HG03354 (cell line): ENCODE results near the gene SLCO1A2.
A peak's percentile ranks its signal among the peaks of the same experiment; 100 is the strongest.

ENCODE experiments used
- ATAC-seq: cut with Tn5 transposase; IDR thresholded peaks from one replicate; pipeline ENCODE4 v1.9.1; 2021; ENCODE audit warnings: mild to moderate bottlenecking; ENCODE audit not compliant: unreplicated experiment, poor library complexity, severe bottlenecking

SLCO1A2 gene

DNA sequence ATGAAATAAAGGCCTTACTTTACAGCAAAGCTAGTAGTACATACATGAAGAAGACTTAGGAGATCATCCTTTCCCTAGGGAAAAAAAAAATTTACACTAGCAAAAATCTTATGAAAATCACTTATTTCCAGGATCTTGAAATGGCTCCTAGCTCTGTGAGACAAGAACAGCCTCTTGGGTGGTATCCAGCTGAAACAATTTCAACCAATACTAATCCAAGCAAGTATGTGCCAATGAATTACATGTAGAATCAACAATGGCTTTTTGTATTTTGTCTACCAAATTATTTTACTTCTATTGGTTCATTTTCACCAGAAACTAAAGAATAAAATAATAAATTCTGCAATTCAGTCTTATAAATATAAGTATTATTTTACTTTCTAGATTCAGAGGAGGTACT is 2.7 kb upstream of the SLCO1A2 start:
- ATAC-seq: no peak

DNA sequence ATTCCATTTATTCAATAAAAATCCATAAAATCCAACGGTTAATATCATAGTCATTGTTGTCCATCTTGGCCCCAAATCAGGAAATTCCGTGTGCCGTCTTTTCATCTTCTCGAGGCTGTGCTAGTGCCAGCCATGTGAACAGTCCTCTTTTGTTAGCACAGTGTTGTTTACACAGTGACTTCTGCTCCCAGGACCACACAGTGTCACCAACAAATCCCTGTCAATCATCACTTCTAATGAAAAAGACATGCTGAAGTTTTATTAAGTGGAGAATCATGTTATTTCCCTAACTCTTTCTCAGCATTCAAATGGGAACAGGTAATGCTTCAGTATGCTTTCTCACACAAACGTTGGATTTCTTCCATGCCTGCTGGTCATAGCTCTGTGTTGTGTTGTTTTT is 1.9 kb upstream of the SLCO1A2 start:
- no peak for ATAC-seq

DNA sequence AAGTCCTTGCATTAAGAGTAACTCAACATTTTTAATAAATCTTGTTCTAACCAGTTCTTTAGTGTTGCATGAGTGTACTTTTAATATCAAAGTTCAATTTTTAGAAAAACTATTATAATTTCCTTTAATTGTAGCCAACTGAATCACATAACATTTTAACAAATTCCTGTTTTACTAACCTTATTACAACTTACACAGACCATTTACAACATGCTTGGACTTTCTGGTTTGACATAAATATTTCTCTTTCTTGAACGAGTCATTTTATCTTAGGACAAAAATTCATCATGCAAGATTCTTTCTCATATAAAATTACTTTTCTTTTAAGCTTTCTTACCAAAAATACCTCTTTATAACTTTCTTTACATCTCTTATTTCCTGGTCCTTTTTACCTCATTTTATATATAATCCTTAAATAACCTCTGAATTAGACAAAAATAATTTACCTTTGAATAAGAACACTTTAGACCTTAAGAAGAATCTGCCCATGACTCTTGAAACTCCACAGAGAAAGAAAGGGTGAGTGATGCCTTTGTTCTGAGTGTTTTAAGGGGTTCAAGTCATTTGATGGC is 3.9 kb downstream of the SLCO1A2 start:
- ATAC-seq: no peak

DNA sequence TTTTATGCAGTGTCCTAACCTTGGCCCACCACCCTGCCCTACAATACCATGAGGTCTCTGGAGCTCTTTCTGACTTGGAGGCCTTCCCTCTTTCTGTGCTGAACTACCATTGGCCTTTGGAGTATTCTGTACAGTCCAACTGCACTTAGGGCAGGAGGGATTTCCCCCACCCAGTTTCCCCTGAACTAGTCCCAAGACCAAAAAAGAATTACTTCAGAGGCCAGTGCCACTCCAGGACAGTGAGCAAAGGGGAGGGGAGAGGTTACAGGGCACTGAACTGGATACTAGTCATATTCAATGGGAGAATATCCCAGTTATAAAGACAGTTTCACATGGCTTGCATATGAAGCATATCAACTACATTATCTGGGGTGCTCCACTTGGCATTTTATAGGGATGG is 6.1 kb downstream of the SLCO1A2 start:
- ATAC-seq: no peak

DNA sequence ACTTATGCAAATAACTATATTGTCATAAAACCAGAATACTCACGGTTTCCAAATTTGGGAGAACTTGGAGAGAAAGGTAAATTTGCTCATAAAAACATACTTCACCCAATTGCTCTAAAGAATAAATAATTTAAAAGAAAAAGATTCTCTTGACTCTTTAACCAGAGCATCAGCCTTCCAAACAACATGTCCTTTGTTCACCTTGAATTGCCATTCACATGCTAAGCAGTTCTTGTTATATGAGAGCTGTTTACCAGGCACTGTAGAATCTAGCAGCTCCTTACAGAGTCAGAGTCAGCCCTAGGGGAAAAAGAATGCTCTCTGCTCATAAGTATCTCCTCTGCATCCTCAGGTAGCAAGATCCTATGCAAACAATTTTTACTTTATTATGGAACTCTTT is 10.2 kb downstream of the SLCO1A2 start:
- no peak for ATAC-seq

DNA sequence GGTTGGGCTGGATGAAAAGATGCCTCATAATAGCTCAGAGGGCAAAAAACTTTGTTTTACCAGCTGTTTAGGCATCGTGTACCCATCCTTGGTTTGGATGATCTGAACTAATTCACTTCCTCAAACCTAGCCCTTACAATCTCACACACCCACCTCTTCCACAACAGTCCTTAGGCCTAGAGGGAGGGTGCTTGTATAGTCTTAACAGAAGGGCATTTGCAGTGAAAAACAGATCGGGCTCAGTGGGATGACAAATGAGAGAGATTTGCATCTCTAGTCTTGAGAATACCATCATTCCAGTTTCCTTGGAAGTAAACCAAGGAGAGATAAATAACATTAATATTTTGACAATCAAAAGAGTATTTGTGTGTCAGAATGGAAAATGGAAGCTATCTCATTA is 11.0 kb downstream of the SLCO1A2 start:
- ATAC-seq: no peak

DNA sequence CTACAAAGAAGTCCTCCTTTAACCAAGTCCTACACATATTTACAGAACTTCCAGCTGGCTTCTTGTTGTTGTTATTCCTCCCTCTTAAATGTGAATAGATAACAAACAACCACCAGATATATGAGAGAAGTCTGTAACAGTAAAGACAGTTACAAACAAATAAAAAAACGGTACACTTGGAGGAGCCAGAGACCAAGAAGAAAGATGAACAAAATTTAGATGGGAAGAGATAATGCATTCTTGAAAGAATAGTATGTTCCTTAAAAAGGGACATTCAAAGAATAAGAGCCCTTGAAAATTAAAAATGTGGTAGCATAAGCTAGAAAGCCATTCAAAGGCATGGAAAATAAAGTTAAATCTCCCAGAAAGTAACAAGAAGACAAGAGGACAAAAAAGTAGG is 25.9 kb downstream of the SLCO1A2 start:
- no peak for ATAC-seq

DNA sequence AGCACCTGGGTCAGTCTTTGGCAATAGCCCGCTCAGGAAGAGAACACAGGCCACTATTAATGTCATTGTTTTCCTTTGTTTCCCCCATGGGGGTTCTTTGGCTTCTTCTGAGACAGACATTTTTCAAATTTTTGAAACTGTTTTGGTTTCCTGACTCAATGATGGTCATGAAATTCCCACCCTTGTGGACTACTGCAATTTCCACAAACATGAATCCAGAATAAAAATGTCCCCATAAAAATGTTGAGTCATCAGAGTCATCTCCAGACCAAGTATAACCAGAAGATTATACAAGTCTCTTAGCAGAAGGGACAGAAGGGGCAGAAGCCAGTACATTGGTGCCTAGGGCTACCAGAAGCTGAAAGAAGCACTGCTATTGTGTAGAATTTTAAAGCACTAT is 29.1 kb downstream of the SLCO1A2 start:
- ATAC-seq: no peak

DNA sequence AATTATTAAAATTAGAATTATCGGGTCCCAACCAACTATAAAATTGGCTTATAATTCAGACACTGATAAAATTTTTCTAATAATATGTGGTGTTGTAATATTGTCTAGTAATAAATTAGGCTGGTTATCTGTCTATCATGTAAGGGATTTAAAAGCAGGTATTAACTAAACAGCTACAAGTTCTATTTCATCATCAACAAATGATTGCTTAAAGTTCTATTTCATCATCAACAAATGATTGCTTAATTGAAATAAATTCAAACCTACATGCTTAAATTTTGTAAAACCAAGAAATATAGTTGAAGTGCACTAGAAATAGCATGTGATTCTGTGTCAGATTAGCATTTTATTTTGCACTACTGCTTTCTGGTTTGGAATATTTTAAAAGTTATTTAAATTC is 34.1 kb downstream of the SLCO1A2 start:
- no peak for ATAC-seq

DNA sequence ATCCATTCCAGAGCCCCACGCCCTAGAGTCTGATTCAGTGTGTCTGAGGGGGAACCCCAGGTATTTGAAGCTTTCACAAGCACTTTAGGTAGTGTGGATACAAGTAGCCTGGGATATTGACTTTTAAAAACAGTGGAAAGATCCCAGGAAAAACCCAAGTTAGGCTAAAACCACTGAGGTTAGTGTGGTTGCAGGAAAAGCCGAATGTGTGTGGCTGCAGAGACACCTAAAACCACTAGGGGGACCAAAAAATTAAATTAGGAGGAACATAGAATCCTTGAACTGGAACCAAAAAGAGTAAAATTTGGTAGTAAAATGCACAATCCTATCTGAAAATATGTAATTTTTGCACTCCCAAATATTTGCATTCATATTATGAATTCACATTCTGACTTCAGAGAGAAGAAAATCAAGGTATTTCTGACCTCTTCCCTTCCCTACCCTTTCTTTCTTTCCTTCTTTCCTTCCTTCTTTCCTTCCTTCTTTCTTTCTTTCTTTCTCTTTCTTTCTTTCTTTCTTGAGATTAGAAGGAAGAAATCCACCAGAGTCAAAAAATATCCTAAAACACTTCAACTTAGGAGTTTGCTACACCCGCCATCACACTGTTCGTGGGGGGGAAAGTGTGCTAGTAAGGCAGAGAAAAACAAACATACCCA is 37.8 kb downstream of the SLCO1A2 start:
- ATAC-seq: peak; percentile 78

DNA sequence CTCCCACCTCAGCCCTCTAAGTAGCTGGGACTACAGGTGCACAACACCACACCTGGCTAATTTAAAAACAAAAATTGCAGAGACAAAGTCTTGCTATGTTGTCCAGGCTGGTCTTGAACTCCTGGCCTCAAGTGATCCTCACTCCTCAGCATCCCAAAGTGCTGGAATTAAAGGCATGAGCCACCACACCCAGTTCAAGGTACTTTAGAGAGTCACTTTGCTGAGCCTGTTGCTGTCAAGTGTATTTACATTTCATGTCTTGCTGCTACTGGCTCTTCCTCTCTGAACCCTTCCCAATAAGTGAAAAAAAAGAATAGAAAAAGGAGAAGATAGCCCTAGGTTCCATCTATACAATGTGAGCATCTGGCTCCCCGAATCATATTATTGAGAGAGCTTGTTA is 38.4 kb downstream of the SLCO1A2 start:
- ATAC-seq: peak; percentile 11

DNA sequence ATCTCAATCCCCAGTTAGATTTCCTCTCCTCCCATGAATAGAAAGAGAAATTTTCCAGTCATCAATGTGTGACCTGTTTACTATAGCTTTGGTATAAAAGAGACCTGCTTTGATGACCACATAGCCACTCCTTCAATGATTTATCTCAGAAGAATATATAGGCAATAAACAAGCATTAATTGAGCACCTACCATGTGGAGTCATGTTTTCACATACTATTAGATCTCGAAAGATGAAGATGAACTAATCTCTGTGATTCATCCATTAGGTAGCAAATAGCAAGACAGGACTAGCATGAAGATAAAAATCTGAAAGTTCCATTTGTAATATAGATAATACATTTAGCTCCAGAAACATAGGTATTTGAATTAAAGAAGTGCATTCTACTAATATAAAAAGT is 40.5 kb downstream of the SLCO1A2 start:
- ATAC-seq: no peak

DNA sequence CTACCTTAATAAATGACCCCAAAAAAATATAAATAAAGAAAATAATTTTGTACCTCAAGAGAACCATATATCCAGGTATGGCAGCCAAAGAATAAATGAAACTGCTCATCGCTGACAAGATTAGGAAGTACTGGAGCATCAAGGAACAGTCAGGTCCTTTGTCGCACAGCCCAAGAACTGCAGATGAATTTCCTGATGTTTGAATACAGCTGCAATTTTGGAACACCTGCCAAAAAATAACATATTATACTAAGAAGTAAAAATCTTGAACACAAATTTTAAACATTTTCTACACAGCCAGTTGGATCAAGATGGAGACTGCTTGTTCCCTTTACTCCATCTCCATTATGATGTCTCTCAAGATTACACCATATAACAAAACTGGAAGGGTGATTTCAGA is 42.6 kb downstream of the SLCO1A2 start:
- no peak for ATAC-seq

DNA sequence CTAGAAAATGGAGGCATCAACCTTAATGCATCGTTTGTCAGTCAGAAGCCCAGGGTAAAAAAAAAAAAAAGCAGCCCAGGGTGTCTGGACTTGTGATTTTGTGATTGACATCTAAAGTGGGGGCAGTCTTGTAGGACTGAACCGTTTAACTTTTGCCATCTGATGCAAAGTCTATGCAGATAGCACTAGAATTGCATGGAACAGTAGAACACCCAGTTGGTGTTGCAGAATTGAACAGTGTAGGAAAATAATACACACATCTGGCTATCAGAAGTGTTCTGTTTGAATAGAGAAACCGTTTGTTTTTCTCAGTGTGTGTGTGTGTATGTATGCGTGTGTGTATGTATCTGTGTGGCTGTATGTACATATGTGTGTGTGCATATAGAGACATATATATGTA is 45.0 kb downstream of the SLCO1A2 start:
- ATAC-seq: no peak

DNA sequence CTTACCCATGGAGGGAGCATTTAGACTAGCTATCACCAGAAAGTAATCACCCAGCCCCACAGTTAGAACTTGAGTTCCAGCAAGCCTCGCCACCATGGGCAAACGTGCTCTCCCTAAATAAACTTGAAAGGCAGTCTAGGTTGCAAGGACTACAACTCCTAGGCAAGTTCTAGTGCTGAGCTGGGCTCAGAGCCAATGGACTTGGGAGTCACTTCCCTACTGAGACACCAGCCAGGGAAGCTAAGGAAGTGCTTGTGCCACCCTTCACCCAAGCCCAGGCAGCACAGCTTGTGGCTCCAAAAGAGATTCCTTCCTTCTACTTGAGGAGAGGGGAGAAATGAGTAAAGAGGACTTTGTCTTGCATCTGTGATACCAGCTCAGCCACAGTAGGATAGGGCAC is 57.9 kb downstream of the SLCO1A2 start:
- ATAC-seq: no peak

DNA sequence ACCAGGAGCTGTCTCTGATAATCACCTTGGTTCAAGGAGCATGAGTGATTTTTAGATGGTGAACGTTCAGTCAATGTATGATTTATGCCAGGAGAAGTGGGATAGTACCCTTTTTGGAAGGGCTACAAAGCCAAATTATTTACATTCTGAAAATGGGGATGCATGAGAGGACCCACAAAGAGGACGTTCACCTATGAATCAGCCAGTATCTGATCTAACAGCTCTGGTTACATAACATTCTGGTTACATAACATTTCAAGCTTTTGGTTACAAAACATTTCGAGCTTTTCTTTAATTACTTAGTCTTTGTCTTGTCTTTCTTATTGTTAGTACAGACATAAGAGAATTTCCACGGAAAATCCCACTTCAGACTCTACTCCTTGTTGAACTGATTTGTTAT is 68.8 kb downstream of the SLCO1A2 start:
- no peak for ATAC-seq

DNA sequence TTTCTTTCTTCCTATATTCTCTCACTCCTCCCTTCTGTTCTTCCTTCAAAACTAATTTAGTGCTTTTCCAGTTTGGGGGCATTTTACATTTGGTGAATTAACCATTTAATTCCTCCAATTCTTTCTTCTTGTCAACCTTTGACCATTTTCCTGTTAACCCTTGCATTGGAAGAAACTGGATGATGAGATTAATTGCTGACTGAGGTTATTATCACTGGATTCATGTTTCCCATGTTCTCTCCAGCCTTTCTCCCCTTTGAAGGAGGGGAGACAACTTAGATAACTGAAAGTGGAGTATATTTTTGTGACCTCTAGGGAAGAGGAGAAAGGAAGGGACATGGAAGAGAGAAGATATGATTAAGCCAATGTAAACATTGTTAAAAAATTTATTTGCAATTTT is 70.5 kb downstream of the SLCO1A2 start:
- no peak for ATAC-seq

DNA sequence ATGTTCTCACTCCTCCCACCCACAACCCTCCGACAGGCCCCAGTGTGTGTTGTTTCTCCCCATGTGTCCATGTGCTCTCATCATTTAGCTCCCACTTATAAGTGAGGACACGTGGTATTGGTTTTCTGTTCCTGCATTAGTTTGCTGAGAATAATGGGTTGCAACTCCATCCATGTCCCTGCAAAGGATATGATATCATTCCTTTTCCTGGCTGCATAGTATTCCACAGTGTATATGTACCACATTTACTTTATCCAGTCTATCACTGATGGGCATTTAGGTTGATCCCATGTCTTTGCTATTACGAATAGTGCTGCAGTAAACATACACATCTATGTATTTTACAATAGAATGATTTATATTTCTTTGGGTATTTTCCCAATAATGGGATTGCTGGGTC is 77.5 kb downstream of the SLCO1A2 start:
- ATAC-seq: no peak

DNA sequence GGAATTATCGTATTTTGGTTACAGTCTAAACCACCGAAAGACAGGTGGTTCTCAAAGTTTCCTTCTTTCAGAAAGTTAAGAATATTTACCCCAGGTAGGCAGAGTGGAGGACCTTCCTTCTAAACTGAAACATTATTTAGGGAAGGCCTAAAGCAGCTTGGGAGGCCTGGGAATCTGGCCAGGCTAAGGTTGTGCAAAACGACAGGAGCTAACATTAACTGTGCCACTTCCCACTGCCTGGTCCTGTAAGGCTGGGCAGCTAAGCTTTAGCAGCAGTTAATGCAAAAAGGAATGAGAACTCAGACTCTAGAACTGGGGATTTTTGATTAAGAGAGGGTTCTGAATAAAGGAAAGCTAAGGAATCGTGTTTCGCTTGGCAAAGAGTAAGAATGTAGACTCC is 82.6 kb downstream of the SLCO1A2 start:
- no peak for ATAC-seq

DNA sequence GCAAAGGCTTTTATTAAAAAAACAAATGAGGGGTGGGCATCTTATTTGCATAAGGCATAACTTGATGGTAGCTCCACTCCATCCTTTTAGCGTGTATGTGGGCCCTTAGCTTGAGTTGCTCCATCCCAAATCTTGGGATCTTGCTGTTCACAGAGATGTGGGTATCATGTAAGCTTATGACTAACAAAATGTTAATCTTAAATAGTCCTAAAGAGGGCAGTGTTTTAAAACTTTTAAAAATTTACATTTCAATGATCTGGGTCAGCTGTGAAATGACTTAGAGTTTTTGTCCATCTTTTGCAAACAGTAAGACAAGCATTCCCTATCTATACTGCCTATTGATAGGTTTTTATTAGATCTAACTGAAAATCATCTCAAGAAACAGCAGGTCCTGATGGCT is 86.0 kb downstream of the SLCO1A2 start:
- no peak for ATAC-seq

DNA sequence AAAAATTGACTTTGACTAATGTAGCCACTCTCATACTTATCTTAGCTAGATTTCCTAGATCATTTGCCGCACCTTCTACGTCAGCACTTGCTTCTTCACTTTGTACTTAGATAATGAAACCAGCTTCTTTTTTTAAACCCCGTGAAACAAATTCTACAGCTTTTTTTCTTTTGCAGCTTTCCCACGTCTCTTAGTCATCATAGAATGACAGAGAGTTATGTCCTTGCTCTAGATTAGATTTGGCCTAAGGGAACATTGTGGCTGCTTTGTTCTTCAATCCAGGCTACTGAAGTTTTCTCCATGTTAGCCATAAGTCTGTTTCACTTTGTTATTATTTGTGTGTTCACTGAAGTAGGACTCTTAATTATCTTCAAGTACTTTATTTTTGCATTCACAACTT is 94.9 kb downstream of the SLCO1A2 start:
- ATAC-seq: no peak

DNA sequence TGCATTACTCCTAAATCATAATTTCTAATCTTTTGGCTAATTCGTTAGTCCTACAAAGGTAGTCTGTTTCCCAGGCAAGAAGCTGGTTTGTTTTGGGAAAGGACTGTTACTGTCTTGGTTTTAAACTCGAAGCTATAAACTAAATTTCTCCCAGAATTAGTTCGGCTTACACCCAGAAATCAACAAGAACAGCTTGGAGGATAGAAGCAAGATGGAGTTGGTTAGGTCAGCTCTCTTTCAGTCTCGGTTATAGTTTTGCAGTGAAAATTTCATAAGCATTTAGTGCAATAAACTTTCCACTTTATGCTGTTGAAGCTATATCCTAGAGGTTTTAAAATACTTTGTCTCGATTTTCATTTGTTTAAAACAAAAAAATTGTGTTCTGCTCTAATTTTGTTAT is 100.3 kb downstream of the SLCO1A2 start:
- ATAC-seq: no peak
